Measurements from ENCODE around the gene KRTAP5-11. TPM values are rescaled to one million over a fixed set of nuclear protein-coding genes. Genes with fewer than 3 reads are reported as not detected.

Gene KRTAP5-11
- total and polyA plus RNA-seq, 2 of the 8 experiments (the other 6 are each of a cell fraction or from before 2014, with no cell fraction given) = not detected

GRCh38 chr11:71562120-71562519, 20.6 kb downstream of the KRTAP5-11 start:
- FAIRE-seq = no peak
- no peak overlapping the region for H3K23ac ChIP-seq (ENCODE audit: insufficient read length)
- TF ChIP-seq BACH1 (IDR thresholded peaks at IDR 0.05; ENCODE audit: low read length) = no peak

More at GRCh38 chr11:71562120-71562519, 20.6 kb downstream of the KRTAP5-11 start:
- no peaks in the 10 kb centered on the region for H4K20me1 ChIP-seq (replicated peaks in 1 of 2; ENCODE audit: control insufficient read depth in 1 of 2, insufficient read depth in 2 of 2, low read length in 2 of 2)
- no peak overlapping the region for H3K14ac ChIP-seq (ENCODE audit: insufficient read length)
- H4K91ac ChIP-seq (replicated peaks; ENCODE audit: insufficient read length, low read length) = no peak overlapping the region
- no peak overlapping the region for H2BK20ac ChIP-seq (ENCODE audit: low read length)
- H2BK5ac ChIP-seq (ENCODE audit: low read depth, low read length) = no peak overlapping the region
- no peak overlapping the region for H3K9ac ChIP-seq (replicated peaks in 1 of 4; ENCODE audit: extremely low read depth in 1 of 4, low read depth in 3 of 4, low read length in 3 of 4)
- H3K27ac ChIP-seq (ENCODE audit: low read depth, low read length) = no peak overlapping the region
- H3K9me3 ChIP-seq (ENCODE audit: insufficient read depth in 2 of 2, low read depth in 1 of 2, low read length in 1 of 2) = peaks cover 0 to 4% of the 10 kb centered on the region in 2 experiments; a peak in 2 of 4 replicates
- H4K8ac ChIP-seq (ENCODE audit: extremely low read depth, insufficient read depth, low read length) = no peak overlapping the region
- ChIA-PET CTCF (ENCODE audit: partially characterized antibody) (interaction anchor here (1.5 to 3.9 kb wide), 4 partner anchors 17 to 37 kb away, joined by 3 to 28 read pairs (median 10); no protein-coding TSS in a partner anchor), POLR2A (ENCODE audit: partially characterized antibody) (no interaction called here)
- H3K36me3 ChIP-seq (ENCODE audit: control insufficient read depth in 2 of 4, insufficient read depth in 4 of 4, low read length in 3 of 4) = no peaks in the 10 kb centered on the region
- no peaks in the 10 kb centered on the region for H3K79me2 ChIP-seq (ENCODE audit: control insufficient read depth in 1 of 2, insufficient read depth in 2 of 2, low read length in 2 of 2)
- no peaks in the 10 kb centered on the region for H3K23me2 ChIP-seq (ENCODE audit: low read depth, low read length)
- H3K27me3 ChIP-seq (replicated peaks in 1 of 4; ENCODE audit: control insufficient read depth in 3 of 4, extremely low read depth in 1 of 4, insufficient read depth in 3 of 4, low read length in 3 of 4) = peaks cover 0 to 2% (median 0%) of the 10 kb centered on the region in 4 experiments; a peak in 1 of 7 replicates
- H2AFZ ChIP-seq (ENCODE audit: low read length) = no peak overlapping the region
- no peak overlapping the region for H2BK12ac ChIP-seq (ENCODE audit: low read depth, low read length)
- no peak overlapping the region for H3K4me2 ChIP-seq (ENCODE audit: insufficient read depth in 1 of 2, low read depth in 2 of 2, low read length in 2 of 2)
- no peak overlapping the region for H2AK5ac ChIP-seq (ENCODE audit: low read depth, low read length)
- H4K5ac ChIP-seq (ENCODE audit: insufficient read length, low read depth, low read length) = no peak overlapping the region
- no peak overlapping the region for H3K4me3 ChIP-seq (ENCODE audit: extremely low read depth in 1 of 4, insufficient read depth in 2 of 4, low read depth in 3 of 4, low read length in 4 of 4)
- DNase-seq (ENCODE audit: low read depth in 1 of 2, low spot score in 2 of 2) = no peak
- no peak overlapping the region for H3K56ac ChIP-seq (replicated peaks; ENCODE audit: insufficient read length, low read depth, low read length)
- H3K79me1 ChIP-seq (ENCODE audit: low read depth, low read length) = no peaks in the 10 kb centered on the region
- no peak overlapping the region for H2BK15ac ChIP-seq (ENCODE audit: low read length)
- peaks cover 0 to 4% (median 3%) of the 10 kb centered on the region in 4 experiments; a peak in 4 of 7 replicates for H3K4me1 ChIP-seq (replicated peaks in 1 of 4; ENCODE audit: control insufficient read depth in 3 of 4, insufficient read depth in 4 of 4, low read length in 3 of 4)
- H3K4ac ChIP-seq (replicated peaks; ENCODE audit: insufficient read length, low read depth, low read length) = no peak overlapping the region
- H2BK120ac ChIP-seq (replicated peaks; ENCODE audit: low read depth, low read length) = no peak overlapping the region
- no peak overlapping the region for H3K18ac ChIP-seq (ENCODE audit: extremely low read depth, low read length)

All from H1 (cell line).